Heart left ventricle (tissue), 16 donors: ENCODE measurements around the gene CHST6. TPM values are rescaled to one million over a fixed set of nuclear protein-coding genes. Genes with fewer than 3 reads are reported as not detected.

Experiments
- ATAC-seq, 4 donors: fragments of 200-7000 bp; cut with Tn5 transposase; one replicate each; pipeline ENCODE4 v1.9.1; 2020 to 2022; ENCODE audit warnings: moderate library complexity in 4 of 4, mild to moderate bottlenecking in 3 of 4, moderate number of reproducible peaks in 1 of 4
- DNase-seq, 5 donors: peaks; one replicate each; pipeline ENCODE4 v3.0.0-alpha.2; 2020
- H3K27ac ChIP-seq, 12 donors: fragments of 200-600 bp; sonication (generic) in 4 of 12; one replicate each; pipeline versions ENCODE4 v1.5.0 to v1.8.0; 2016 to 2022; ENCODE audit warnings: mild to moderate bottlenecking in 2 of 12
- H3K27me3 ChIP-seq, 9 donors: fragments of 200-600 bp; sonication (generic) in 2 of 9; one replicate each; pipeline versions ENCODE4 v1.5.1 to v1.8.0; 2016 to 2022; ENCODE audit warnings: mild to moderate bottlenecking in 3 of 9
- H3K36me3 ChIP-seq, 9 donors: fragments of 200-600 bp; sonication (generic) in 2 of 9; one replicate each; pipeline versions ENCODE4 v1.5.0 to v1.8.0; 2018 to 2022; ENCODE audit warnings: mild to moderate bottlenecking in 2 of 9
- H3K4me1 ChIP-seq, 12 donors: fragments of 200-600 bp; sonication (generic) in 4 of 12; one replicate each; pipeline versions ENCODE4 v1.5.0 to v1.8.0; 2016 to 2022; ENCODE audit warnings: mild to moderate bottlenecking in 3 of 12
- H3K4me3 ChIP-seq, 12 donors: fragments of 200-600 bp; sonication (generic) in 4 of 12; one replicate each; pipeline versions ENCODE4 v1.5.0 to v1.8.0; 2017 to 2022; ENCODE audit warnings: mild to moderate bottlenecking in 9 of 12, moderate library complexity in 4 of 12
- H3K9me3 ChIP-seq, 12 donors: fragments of 200-600 bp; sonication (generic) in 4 of 12; one replicate each; pipeline versions ENCODE4 v1.5.0 to v1.8.0; 2016 to 2022; ENCODE audit warnings: mild to moderate bottlenecking in 1 of 12
- POLR2A ChIP-seq, 2 donors: fragments of 450-650 bp; IDR thresholded peaks; one replicate each; pipeline ENCODE4 v1.6.1; 2017; ENCODE audit warnings: antibody characterized with exemption in 2 of 2, mild to moderate bottlenecking in 2 of 2, moderate library complexity in 2 of 2
- WGBS, 4 donors: extraction: QIAGEN DNeasy Blood & Tissue Kit in 2 of 4; methylation state at CpG; one replicate each; pipeline versions ENCODE4 v1.1.5 to v1.1.7; 2013 to 2018; 5-methylcytosine and 5-hydroxymethylcytosine counted together
- intact Hi-C, 10 donors: fragments of 100-400 bp; cut with DNase I; formaldehyde crosslinking; loops; one replicate each; pipeline versions ENCODE4 v1.11.1 to v1.14.2; 2022
- polyA plus RNA-seq, 2 donors: library from polyadenylated mRNA; stranded (reverse); fragments of 200-250 nt; gene quantifications; one replicate each; pipeline ENCODE4 v1.2.3, GENCODE V29; 2013
- total RNA-seq, 9 donors: library from RNA; depleted of rRNA in 2 of 9; stranded (reverse); fragments of >200 nt in 2 of 9; fragmentation: NEBNext Ultra II Directional in 3 of 9; extraction: Animal tissue kit (Norgen Biotek cat#: 25700) in 3 of 9; gene quantifications; one replicate each; pipeline versions ENCODE4 v1.1.0 to v1.2.4, GENCODE V29; 2016 to 2023
- TF ChIP-seq, protein P1 (sequence below), 12 donors: fragments of 200-600 bp; sonication (generic) in 4 of 12; IDR thresholded peaks; one replicate each; pipeline versions ENCODE4 v1.5.0 to v1.8.0; 2018 to 2022; ENCODE audit warnings: antibody characterized with exemption in 12 of 12, mild to moderate bottlenecking in 5 of 12
- donor health status: ischemic (EF 13 %, LVEDD 7.1; RV severe dilation, severe dysfunction).
- donor health status: healthy with polysubstance abuse.
- donor health status: DM: no; HTN: yes; CAD: no.
- donor health status: DM: no; HTN: no; CAD: no.
- donor health status: ischemic (EF 25% LVEDD 6.9; RV normal size, moderate dysfunction).
- donor health status: ischemic (EF 25% LVEDD 5.7; RV mildly dilated, moderate dysfunction).
- donor health status: healthy.
- donor health status: DM: yes; HTN: yes; CAD: no.
- donor health status: ischemic (EF 35%, LVEDD 5.7; RV mildly dilated, moderate dysfunction).
- donor health status: nonischemic (EF 11% LVEDD 7.7; RV severe dilation, severe dysfunction).
- donor health status: DM: yes; HTN: yes; CAD: no.
- donor health status: PGD.
- donor health status: ischemic (EF 29% LVEDD 5.4; RV normal size, mild dysfunction).
- donor health status: nonischemic (EF 23%, LVEDD 6.1; RV moderate dilation, normal function).

The CHST6 gene
- total and polyA plus RNA-seq, 11 donors, result 0.32 to 1.8 (median 0.88) TPM

DNA sequence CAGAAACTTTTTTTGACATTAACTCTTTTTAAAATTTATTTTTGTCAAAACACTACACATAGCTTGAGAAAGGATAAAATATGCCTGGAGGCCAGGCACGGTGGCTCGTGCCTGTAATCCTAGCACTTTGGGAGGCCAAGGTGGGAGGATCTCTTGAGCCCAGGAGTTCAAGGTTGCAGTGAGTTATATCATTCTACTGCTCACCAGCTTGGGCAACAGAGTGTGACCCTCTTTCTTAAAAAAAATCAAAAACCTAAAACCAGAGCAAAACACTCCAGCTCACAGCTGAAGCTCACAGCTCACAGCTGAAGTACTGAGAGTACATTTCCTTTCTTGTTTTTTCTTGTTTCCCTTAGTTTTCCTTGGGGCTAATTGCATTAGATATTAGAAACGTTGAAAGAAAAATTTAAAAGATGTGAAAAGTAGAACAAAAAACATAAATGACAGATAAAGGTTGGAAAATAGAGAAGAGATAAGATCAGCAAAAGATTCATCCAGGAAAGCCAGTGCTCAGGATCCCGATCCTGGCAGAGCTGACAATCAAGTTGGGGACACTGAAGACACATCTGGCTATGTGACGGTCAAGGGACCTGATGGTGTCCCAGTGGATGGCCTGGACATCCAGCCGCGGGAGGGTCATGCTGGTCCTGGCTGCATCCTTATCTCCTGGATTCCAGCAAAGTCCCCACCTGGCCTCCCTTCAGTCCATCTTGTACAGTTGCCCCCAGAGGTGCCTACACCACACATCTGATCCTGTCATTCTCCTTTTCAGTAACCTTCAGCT lies 9.8 kb downstream of the CHST6 start:
- DNase-seq, result no peak
- Histone ChIP-seq H3K4me1 (no peaks in the 10 kb centered on the region), H3K9me3 (no peaks in the 10 kb centered on the region), H3K4me3 (no peak overlapping the region), H3K27ac (no peak overlapping the region), H3K36me3 (no peaks in the 10 kb centered on the region), H3K27me3 (peaks cover 0 to 2% (median 0%) of the 10 kb centered on the region in 9 donors)
- ATAC-seq, result no peak
- 83 to 89% (median 86%) methylated on average over 7 of the region's 7 CpGs for WGBS, 4 donors
- intact Hi-C loops, result no loop called here
- TF ChIP-seq, protein P1, sequence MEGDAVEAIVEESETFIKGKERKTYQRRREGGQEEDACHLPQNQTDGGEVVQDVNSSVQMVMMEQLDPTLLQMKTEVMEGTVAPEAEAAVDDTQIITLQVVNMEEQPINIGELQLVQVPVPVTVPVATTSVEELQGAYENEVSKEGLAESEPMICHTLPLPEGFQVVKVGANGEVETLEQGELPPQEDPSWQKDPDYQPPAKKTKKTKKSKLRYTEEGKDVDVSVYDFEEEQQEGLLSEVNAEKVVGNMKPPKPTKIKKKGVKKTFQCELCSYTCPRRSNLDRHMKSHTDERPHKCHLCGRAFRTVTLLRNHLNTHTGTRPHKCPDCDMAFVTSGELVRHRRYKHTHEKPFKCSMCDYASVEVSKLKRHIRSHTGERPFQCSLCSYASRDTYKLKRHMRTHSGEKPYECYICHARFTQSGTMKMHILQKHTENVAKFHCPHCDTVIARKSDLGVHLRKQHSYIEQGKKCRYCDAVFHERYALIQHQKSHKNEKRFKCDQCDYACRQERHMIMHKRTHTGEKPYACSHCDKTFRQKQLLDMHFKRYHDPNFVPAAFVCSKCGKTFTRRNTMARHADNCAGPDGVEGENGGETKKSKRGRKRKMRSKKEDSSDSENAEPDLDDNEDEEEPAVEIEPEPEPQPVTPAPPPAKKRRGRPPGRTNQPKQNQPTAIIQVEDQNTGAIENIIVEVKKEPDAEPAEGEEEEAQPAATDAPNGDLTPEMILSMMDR (IDR thresholded peaks at IDR 0.05), result no peak
- no peak for TF ChIP-seq POLR2A (IDR thresholded peaks at IDR 0.05)

DNA sequence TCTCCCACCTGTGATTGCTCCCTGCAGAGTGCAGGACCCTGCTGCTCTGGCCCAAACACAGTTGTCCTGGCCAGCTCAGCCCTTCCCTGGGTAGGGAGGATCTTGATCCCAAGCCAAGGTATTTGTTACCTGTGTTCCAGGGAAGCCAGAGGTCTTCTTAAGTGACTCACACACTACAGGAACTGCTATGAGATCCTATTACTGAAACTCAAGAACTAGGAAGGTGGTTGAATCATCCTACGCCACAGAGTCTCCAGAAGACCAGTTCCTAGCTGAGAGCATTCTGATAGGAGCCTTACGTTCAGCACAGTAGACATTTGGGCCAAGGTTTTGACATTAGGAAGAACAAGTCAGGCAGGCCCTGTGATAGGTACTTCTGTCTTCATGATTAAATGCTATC lies 12.0 kb downstream of the CHST6 start:
- H3K9me3 ChIP-seq, result no peaks in the 10 kb centered on the region
- H3K36me3 ChIP-seq, result no peaks in the 10 kb centered on the region
- H3K27me3 ChIP-seq, result peaks cover 0 to 2% (median 0%) of the 10 kb centered on the region in 9 donors
- H3K4me1 ChIP-seq, result no peaks in the 10 kb centered on the region
- DNase-seq (no peak), ATAC-seq (no peak)
- intact Hi-C loops, result no loop called here
- no peak overlapping the region for H3K27ac ChIP-seq
- no peak for TF ChIP-seq POLR2A (IDR thresholded peaks at IDR 0.05)
- TF ChIP-seq, protein P1 (IDR thresholded peaks at IDR 0.05), result no peak
- WGBS, 4 donors, result 93 to 99% (median 95%) methylated on average over 2 of the region's 2 CpGs
- no peak overlapping the region for H3K4me3 ChIP-seq

- Histone ChIP-seq H3K36me3 (no peaks in the 10 kb centered on the region), H3K4me1 (no peaks in the 10 kb centered on the region), H3K9me3 (no peaks in the 10 kb centered on the region), H3K27ac (no peak overlapping the region), H3K27me3 (peaks cover 0 to 2% (median 0%) of the 10 kb centered on the region in 9 donors), H3K4me3 (no peak overlapping the region)
- no peak for TF ChIP-seq POLR2A (IDR thresholded peaks at IDR 0.05)
- TF ChIP-seq, protein P1 (IDR thresholded peaks at IDR 0.05), result no peak
- DNase-seq (no peak), ATAC-seq (no peak)
- WGBS, 4 donors, result 70 to 84% (median 76%) methylated on average over 13 to 14 of the region's 14 CpGs
- intact Hi-C loops, result no loop called here
These were observed 12.6 kb downstream of the CHST6 start for GRCh38 chr16:75482434-75483205.

DNA sequence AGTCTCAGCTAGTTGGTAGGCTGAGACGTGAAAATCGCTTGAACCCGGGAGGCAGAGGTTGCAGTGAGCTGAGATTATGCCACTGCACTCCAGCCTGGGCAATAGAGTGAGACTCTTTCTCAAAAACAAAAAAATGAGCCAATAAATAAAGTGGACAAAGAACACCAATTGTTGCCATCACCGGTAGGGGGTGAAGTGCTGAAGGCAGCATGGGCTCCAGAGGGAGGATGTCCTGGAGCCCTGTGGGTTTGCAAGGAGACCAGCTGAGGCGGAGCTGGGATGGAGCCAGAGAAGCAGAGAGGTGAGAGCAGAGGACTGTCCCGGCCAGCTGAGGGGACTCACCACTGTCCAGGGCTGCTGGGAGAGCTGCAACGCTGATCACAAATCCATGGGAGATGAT lies 13.8 kb downstream of the CHST6 start:
- no peak for ATAC-seq
- H3K36me3 ChIP-seq, result no peaks in the 10 kb centered on the region
- H3K4me1 ChIP-seq, result no peaks in the 10 kb centered on the region
- 82 to 88% (median 86%) methylated on average over 7 of the region's 7 CpGs for WGBS, 4 donors
- peaks cover 0 to 2% (median 0%) of the 10 kb centered on the region in 9 donors for H3K27me3 ChIP-seq
- no peak for TF ChIP-seq POLR2A (IDR thresholded peaks at IDR 0.05)
- TF ChIP-seq, protein P1 (IDR thresholded peaks at IDR 0.05), result no peak
- no peak overlapping the region for H3K4me3 ChIP-seq
- no peak overlapping the region for H3K27ac ChIP-seq
- no peaks in the 10 kb centered on the region for H3K9me3 ChIP-seq
- no peak for DNase-seq
- intact Hi-C loops, result no loop called here
